CD4-positive, alpha-beta T cell treated with Interleukin-15 for 4 hours (primary cell): ENCODE measurements around the gene C10orf105.

Source experiments
- DNase-seq: peaks from one replicate; pipeline ENCODE4 v3.0.0-alpha.2; 2020; ENCODE audit warnings: low spot score

C10orf105 gene

GRCh38 chr10:71737001-71737833, 17.6 kb upstream of the C10orf105 start:
- no peak for DNase-seq

DNA sequence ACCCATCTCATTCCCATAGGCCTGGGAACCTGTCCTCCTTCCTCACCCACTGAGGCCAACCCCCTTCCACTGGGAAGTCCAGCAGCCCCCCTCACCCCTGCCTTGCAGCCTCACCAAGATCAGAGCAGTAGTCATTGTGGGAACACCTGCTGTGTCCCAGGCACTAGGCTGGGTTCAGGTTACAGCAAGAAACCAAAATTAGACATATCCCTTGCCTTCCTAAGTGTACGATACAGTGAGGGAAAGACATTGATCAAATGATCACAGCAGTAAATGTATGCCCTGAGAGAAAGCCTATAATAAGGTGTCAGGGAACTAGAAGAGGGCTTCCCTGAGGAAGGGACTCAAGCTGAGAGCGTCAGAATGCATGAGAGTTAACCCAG, 17.0 kb upstream of the C10orf105 start:
- no peak for DNase-seq

- DNase-seq = peak; percentile 57
Observed at GRCh38 chr10:71735709-71736569, 16.4 kb upstream of the C10orf105 start.

DNA sequence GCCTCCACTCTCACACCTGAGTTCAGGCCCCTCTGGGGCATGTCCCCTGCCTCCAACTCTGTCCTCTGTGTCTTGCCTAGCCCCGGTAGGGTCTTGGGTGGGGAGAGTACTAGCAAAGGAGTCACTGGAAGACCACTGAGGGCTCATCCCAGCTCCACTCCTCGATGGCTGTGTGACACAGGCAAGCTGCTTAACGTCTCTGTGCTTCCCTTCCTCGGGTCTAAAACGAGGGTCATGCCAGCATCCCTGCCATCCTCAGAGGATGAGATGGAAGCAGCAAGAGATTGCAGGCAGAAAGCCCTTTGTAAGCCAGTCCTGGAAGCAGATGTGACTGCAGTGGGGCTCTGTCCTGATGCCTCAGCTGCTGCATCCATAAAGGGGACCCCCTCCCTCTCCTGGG, 15.2 kb upstream of the C10orf105 start:
- DNase-seq = no peak

DNA sequence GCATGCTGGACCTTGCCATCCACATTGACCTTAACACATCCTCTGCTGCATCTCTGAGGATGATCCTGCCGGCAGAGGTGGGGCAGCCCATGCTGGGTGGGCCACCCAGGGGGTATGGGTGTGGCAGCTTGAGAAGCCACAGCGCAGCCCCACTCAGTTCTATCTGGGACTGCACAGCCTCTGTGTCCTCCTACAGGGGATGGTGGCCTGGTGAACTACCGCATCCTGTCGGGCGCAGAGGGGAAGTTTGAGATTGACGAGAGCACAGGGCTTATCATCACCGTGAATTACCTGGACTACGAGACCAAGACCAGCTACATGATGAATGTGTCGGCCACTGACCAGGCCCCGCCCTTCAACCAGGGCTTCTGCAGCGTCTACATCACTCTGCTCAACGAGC, 12.2 kb upstream of the C10orf105 start:
- no peak for DNase-seq

DNA sequence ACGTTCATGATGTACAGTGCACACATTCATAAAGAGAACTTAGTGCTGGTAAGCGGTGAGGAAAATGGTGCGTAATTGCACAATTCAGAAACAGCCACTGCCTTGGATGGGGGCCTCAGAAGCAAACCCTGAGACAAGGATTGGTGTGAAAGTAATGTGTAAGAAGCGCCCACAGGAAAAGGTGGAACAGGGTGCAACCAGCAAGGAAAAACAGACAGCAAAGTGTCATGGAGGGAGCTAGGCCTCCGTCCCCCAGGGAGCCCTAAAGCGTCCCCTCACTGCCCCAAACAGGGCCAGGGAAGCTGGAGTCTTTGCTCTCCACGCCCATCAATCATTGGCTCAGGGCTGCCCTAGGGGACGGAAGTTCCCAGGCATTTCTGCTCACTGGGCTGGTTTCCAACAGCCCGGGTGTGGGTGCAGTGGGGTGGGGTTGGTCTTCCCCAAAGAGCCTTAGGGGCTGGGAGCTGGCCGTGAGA, 9.6 kb upstream of the C10orf105 start:
- no peak for DNase-seq

- peak; percentile 78 for DNase-seq
Observed at GRCh38 chr10:71727738-71728737, 8.5 kb upstream of the C10orf105 start.

- DNase-seq = peak; percentile 62
Observed at GRCh38 chr10:71727105-71727737, 7.6 kb upstream of the C10orf105 start.

DNA sequence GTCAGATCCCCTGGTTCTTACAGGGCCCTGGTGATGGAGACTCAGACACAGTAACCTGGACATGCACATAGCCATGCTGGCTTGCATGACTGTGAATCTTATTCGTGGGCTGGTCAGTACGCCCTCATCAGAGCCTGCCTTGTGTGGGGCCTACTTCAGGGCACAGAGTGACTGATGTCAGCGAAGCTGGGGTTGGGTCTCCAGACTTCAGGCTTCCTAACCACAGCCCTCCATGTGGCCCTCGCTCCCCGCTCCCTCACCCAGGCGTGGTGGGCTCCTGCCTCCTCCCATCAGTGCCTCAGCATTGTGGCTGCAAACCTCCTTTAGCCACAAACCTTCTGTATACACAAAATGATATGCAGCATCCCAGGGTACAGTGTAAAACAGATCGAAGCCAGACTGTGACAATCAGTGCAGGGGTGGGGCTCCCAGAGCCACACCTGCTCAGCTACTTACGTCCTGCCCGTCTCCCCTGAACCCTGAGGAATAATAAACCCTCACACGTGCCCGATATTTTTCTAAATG, 7.1 kb upstream of the C10orf105 start:
- peak; percentile 40 for DNase-seq

GRCh38 chr10:71725998-71726579, 6.5 kb upstream of the C10orf105 start:
- DNase-seq = peak; percentile 56

DNA sequence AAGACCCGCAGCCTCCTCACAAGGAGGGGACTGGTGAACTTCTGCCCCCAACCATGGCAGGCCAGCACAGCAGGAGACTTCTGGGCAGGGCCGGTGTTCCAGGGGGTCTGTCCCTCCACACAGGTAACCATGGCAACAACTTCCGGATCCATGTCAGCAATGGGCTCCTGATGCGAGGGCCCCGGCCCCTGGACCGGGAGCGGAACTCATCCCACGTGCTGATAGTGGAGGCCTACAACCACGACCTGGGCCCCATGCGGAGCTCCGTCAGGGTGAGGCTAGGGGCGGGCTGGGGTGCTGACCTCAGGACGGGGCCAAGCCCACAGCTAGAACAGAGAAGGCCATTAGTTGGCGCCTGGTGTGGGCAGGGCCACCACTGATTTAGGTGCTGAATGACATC, 5.7 kb upstream of the C10orf105 start:
- DNase-seq = no peak

DNA sequence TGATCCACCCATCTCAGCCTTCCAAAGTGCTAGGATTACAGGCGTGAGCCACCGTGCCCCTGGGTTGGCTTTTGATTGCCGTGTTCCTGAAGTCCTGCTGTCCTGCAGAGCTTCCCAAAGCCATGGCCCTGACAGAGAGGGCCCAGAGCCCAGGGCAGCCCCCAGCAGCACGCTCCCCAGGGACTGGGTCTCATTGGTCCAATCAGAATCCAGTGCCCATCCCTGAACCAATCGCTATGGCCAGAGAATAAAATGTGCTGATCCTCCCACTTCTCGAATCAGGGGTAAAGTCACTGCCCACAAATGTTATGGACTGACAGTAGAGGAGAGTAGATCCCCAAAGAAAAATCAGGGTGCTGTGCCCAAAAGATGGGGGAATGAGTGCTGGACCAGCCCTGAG, 5.0 kb upstream of the C10orf105 start:
- DNase-seq = no peak

GRCh38 chr10:71723311-71723710, 3.7 kb upstream of the C10orf105 start:
- no peak for DNase-seq

DNA sequence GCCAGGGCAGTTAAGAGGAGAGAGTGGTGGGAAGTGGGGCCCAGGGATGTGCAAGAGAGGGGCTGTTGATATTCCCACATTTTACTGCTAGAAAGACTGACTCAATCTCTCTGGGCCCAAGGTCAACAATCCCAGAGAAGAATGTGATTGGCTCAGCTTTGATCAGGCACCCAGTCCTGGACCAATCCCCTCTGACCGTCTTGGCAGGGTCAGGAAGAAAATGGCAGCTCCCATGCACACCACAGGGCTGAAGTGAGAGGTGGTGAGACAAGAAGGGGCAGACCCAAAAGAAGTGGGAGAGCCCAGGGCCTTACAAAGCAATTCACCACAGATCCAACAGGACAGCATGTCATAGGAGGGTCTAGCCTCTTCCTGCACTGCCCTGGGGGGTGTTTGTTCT, 3.3 kb upstream of the C10orf105 start:
- DNase-seq = no peak

DNA sequence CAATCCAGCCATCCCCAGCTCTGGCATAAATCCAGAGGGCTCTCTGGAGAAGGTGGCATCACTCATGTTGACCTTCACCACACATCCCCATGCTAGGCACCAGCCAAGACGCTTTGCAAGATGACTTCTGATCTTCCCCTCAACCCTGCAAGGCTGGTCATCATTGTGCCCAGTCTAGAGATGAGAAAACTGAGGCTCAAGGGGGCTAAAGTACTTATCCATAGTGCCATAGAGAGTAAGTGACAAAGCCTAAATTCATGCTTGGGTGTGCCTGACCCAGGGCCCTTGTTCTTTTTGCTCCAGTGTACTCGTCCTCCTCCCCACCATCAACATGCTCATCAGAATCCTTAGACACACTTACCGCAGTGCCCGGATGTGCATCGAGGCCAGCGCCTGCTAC, 1.7 kb upstream of the C10orf105 start:
- DNase-seq = no peak

- no peak for DNase-seq
Observed at GRCh38 chr10:71720288-71720687, 710 bp upstream of the C10orf105 start.

- DNase-seq = no peak
Observed at GRCh38 chr10:71719042-71719441, 536 bp downstream of the C10orf105 start.

- no peak for DNase-seq
Observed at GRCh38 chr10:71718165-71718698, 1.3 kb downstream of the C10orf105 start.

DNA sequence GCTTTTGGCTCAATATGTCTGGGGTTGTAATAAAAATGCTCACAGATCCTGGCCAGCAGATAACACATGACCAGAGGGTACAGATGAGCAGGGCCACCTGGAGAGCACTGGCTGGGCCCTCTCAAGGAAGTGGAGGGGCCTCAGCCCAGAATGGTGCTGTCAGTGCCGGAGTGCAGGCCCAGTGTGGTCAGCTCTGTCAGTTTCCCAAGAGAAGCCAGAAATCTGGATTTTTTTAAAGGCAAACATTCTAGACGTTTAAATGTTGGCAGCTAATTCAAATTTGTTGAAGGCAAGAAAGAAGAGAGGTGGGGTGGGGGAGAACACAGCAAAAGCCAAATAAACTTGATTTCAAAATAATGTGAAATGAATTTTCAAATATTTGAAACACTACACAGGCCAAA, 2.0 kb downstream of the C10orf105 start:
- no peak for DNase-seq

GRCh38 chr10:71717056-71717455, 2.5 kb downstream of the C10orf105 start:
- DNase-seq = no peak
